GM12892 (cell line): ENCODE measurements around the gene NIPSNAP3A.

Experiments
- POLR2A ChIP-seq: IDR thresholded peaks from 2 replicates; pipeline ENCODE4 v1.6.1; 2011; ENCODE audit warnings: low read depth, low read length, control low read depth
- POLR2AphosphoS5 ChIP-seq: IDR thresholded peaks from 2 replicates; pipeline ENCODE4 v1.6.1; 2011; ENCODE audit warnings: low read depth, low read length, control low read depth
- TAF1 ChIP-seq: IDR thresholded peaks from 2 replicates; pipeline ENCODE4 v1.6.1; 2011; ENCODE audit warnings: low read depth, mild to moderate bottlenecking, control low read depth, low read length, borderline replicate concordance

- TF ChIP-seq POLR2AphosphoS5 (no peak), POLR2A (no peak), TAF1 (no peak)
Observed at GRCh38 chr9:104778802-104779201, 31.3 kb downstream of the NIPSNAP3A start.
